HG02571 (cell line): ENCODE data around the gene C1orf50.
"Not testable (repeated sequence)": the region's sequence is repeated elsewhere in the genome, so short reads cannot be mapped to it uniquely, and the experiment has no call there.

Experiments
- ATAC-seq: cut with Tn5 transposase; IDR thresholded peaks from one replicate; pipeline ENCODE4 v1.9.1; 2021; ENCODE audit warnings: mild to moderate bottlenecking, moderate library complexity; ENCODE audit not compliant: unreplicated experiment

Gene C1orf50

DNA sequence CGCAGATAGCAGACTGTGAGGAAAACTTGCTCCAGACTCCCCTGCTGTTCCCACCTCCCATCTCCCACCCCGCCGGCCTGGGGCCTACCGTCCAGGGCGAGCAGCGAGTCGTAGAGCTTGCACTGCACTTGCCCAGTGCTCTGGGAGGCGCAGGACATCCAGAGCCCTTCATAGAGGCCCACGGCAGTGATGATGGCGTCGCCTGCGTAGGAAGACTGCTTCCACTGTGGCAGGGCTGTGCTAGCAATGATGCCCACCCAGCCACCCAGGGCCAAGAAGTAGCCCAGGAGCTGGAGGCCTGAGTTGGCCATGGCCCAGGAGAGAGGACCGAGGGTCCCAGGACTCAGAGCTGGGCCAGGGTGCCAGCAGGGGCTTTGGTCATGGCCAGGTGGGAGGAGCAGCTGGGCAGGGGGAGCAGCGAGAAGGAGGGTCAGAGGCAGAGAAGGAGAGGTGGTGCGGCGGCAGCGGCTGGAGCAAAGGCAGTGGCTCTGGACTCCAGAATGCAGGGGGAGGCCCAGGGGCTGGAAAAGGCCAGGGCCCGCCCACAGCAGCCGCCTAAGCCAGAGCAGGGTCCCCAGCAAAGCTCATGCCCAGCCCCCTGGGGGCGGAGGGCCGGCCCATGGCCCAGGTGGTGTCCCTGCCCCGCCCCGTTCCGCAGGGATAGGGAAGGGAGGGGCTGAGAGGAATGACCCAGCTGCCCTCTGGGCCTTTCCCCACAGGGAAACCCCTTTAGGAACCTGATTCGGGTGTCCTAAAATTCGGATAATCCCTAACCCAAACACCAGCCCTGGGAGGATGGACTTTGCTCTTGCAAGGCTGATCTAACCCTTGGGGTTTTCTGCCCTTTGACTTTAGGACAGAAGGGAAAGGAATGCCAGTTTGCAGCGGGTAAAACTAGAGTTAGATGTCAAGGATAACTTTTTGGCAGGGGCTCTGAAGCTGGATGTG lies 27.0 kb upstream of the C1orf50 start, which contains the start of gene CLDN19:
CLDN19 (minus strand) TSS at position 484 of the 948 bp plus-strand sequence; CDS start at position 311, 173 bp downstream.
- ATAC-seq, result no peak

DNA sequence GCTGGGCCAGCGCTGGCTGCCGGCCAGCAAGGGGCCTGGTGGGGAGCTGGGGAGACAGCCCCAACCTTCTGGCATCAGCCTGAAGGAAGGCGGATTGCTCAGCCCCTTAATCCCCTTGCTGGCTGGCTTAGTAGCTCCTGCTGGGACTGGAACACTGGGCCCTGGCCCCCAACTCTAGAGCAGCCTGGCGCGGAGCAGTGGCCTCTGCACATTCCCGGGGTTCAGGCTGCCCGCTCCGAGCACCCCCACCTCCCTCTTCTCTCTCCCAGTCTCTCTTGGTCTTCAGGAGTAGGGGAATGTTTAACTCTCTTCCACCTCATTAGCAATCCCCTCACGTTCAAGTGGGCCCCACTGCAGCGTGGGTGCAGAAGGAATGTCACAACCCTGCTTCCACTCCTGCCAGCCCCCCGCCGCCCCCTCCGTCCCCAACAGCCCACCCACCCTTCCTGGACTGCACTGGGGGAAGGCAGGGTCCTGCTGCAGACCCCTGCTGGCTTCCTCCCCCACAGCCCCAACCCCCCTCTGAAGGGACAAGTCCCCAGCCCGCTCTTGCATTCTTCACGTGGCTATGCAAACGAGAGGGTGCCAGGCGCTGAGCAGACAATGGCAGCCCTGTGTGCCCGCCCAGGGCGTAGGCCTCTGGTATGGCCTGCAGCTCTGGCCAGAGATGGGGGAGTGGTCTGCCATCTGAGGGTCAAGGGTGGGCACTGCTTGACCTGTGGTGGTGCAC lies 26.0 kb upstream of the C1orf50 start:
- ATAC-seq, result no peak

DNA sequence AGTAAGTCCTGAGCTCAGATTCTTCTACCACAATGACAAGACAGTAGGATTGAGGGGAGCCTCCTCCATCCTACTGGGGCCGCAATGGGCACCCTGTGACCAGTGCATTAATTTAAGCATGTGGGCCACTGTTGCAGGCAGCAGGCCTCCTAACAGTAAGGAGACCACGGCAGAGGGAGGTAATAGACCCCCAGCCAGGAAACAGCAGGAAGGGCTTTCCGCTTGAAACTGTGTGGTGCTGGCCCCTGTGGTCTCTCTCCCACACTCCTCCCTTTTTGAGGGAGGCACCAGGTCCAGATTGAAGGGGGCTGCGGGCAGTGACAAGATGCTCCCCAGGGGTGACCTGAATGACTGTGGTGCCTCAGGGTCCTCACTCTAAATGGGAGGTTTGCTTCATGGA lies 25.3 kb upstream of the C1orf50 start:
- ATAC-seq, result no peak

DNA sequence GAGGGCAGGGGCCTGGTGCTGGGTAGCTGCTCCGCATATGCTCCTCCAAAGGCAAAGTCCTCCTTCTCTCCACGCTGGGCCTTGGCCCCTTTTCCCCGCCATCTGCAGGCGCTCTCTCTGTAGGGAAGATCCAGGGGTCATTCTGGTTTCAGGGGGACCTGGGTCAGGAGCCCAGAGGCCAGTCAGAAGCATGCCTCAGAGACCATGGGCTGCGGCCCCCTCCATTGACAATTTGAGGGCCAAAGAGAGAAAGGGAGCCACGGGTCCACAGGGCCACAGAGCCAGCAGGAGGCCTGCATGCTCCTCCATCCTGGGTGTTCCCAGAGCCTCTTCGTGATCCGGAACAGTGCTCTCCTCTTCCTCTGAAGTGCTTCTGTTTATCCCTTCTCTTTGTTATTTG lies 24.9 kb upstream of the C1orf50 start:
- no peak for ATAC-seq

DNA sequence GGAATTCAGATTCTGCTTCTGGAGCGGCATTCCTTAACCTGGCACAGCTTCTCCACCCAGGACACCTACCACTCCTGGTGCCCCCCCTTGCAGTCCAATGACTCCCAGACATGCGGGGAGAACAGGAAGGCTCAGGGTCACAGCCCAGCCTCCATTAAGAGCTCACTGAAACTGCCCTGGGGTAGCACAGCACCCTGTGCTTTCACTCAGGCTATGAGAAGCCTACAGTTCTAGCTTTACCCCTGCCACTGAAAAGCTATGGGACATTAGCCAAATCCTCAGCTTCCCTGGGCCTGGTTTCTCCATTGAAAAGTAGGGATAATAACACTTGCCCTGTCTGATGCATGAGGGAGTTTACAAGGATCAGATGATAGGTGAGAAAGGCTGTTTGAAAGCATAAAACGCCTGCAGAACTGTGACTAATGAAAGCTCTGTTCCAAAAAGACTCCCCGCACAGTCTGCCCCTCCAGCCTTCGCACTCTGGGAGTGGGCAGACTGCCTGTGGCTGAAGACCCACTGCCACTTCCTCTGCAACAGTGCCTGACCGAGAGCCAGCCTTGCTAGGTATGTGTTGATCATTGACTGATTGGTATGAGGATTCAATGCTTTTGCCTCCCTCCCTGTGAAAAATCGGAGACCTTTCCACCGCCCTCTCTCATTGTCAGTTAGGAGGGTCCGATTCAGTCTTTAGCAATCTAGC lies 24.3 kb upstream of the C1orf50 start:
- no peak for ATAC-seq

DNA sequence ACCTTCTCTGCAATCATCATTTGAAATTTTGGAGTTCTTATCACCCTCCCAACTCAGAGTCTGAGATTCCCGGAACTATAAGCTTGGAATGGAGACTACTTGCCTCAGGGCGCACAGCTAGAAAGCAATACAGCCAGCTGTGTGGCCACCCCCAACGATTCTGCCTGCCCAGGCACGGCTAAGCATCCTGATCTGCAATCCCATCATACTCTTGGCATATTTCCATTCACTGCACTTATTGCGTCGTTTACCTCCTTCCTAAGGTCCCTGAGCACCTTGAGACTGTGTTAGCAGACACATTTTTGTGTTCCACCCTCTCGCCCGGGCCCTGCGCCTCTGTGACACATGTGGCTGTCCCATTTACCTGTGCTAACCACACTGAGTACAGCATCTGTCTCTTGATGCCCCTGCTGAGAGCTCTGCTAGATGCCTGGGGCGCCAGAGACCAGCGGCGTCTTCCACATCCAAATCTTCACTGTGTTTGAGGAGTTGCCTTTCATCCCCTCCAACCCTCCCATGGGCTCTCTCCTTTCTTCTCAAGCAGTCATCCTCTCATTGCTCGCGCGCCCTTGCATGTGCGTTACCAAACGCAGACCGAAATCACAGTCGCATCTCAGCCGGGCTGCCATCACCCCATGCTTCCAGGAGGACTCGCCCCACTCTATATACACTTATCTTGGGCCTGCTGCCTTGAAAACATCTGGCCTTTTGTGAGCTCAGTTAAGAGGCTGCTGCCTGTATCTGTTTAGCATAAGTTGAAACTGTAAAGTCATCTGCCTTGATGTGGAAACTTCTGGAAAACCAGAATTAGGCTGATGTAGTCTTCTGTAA lies 23.5 kb upstream of the C1orf50 start:
- no peak for ATAC-seq

DNA sequence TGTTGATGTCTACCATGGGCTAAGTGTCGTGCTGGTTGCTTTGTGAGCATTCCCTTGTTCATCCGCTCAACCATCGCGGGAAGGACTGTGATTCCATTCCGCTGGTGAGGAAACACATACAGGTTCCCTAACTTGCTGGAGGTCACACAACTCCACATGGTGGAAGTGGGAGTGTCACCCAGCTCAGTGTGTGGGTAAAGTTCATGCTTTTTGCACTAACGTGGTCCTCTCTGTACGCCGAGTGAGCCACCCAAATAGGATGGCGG lies 23.0 kb upstream of the C1orf50 start:
- no peak for ATAC-seq

DNA sequence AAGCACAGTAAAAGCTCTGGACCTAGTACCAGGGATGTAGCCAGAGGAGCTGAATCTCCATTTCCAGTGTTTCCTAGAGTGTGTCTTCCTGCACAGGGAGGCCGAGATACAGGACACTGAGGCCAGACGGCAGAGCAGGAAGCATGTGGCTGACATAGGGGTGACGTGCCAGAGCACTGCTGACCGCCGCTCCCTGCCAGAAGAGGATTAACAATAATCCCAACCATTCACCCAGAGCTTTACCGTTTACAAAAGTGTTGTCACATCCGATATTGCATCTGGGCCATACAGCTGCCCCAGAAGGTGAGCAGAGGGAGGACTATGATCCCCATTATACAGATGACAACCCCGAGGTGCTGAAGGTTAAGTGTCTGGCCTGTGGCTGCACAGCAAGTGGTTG lies 21.2 kb upstream of the C1orf50 start:
- no peak for ATAC-seq

DNA sequence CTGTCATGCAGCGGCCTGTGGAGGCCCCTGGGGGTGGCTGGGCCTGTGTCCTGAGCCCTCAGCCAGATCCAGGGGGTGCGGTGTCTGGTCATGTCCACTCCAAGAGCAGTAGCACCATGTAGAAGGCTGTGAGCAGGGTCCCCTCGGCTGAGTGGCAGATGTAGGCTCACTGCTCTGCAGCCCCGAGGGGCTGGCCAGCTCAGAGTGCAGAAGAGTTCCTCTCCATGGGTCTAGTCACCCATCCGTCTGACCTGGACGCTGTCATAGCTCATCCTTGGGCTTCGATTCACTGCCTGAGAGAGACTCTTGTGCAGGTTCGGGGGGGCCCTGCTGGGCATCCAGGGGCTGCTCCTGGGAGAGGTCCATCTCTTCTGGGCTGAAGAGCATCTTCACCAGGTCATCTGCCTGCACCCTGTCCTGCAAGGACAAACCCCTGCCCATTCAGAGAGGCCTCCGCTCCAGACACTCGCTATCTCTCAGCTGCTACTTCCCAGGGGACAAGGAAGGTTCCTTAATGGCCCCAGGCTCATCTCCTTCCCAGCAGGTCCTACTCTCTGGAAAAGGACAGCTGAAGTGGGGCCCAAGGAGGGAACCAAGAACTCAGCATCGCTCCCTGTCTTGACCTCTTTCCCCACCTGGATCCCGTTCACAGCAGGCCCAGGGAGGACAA lies 20.5 kb upstream of the C1orf50 start:
- no peak for ATAC-seq

DNA sequence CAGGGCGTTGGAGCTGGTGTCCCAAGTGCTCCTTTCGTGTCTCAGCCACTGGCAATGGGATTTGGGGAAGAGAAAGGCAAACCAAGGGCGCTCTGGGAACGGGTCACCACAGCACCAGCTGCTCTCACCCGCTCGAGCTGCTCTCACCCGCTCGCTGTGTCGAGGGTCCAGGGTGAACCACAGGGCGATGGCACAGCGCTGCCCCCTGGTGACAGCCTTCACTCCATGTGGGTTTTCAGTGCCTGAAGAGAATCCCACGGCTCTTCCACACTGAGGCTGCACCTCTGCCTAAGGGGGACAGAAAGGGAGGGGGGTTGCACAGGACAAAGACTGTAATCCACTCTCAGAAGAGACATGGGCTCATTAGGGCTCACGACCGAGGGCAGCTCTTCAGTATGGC lies 19.9 kb upstream of the C1orf50 start:
- no peak for ATAC-seq

DNA sequence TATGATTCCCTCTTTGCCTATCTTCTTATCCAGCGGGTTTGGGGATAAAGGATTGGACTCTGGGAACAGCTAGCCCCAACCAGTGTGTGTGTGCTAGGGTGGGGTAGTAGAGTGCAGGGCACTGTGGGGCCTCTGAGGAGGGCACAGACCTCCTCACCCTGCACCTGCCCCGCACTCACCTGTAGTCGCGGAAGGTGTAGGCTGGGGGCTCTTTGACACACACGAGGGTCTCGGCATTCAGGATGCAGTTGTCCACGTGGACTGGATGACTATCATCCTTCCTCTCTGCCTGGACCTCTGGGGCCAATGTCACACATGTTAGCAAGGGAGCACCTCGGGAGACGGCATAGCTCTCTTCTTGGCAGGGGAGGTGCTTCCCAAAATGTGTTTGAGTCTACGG lies 19.0 kb upstream of the C1orf50 start:
- no peak for ATAC-seq

DNA sequence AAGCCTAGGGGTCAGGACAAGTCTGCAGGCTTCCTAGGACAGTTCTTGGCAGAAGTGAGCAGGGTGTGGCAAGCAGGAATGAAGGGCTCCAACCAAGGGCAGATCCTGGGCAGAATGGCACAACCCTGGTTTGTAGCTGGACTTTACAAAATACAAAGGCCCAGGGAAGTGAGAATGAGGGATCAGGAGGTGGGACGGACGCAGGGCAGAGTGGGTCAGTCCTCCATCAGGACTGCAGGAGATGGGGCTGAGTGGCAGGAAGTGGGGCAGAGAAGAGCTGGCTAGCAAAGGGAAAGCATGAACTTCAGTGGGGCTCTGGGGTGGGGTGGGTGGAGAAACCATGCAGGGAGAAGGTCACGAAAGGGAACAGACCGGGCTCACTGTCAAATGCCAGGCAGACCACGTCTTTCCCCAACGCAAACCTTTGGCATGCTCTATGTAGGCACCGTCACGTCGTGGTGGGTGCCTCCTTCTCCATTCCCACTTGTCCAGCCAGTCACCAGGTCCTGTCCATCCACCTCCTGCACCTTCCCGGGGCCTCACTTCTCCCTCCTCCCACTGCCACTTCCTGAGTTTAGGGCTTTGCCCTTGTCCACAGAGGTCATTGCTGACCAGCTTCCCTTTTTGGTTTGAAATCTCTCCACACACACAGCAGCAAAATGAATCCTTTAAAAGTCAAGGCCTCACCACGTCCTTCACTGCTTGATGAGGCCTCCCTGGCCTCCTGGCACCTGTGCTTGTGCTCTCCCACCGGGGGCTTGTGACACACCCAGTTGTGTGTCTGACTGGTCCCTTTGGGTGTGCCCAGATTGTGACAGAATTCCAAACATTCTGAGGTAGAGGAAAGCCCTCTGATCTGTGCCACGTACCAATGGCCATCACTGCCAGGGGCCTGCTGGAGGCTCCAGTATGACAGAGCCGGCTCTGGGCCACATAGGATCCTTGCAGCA lies 18.3 kb upstream of the C1orf50 start:
- no peak for ATAC-seq

DNA sequence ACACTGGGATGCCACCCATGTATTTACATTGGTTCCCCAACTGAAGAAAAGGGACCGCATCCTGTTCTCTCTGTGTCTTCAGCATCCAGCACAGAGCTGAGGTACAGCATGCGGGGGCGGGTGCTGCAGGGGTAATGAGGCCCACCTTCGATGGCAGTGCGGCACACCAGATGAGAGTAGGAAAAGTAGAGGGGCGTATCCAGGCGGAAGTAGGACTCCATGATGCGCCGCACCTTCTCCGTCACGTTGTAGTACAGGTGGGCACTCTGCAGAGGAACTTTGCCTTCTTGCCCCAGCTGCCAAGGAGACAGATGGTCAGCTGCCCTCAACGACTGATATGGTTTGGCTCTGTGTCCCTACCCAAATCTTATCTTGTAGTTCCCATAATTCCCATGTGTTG lies 17.0 kb upstream of the C1orf50 start:
- no peak for ATAC-seq

DNA sequence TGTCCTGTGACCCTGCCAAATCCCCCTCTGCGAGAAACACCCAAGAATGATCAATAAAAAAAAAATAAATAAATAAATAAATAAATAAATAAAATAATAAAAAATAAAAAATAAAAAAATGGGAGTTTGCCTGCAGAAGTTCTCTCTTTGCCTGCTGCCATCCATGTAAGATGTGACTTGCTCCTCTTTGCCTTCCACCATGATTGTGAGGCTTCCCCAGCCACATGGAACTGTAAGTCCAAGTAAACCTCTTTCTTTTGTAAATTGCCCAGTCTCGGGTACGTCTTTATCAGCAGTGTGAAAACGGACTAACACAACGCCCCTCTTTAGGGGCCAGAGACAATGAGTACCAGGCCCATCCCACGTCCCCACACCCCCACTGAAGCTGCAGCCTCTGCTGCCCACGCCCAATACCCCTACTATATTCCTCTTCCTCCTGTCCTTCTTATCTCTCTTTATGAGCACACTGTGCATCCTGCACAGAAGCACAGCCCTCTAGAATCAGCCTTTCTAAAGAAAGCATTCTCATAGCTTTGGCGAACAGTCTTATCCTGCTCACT lies 15.5 kb upstream of the C1orf50 start:
- ATAC-seq, result not testable (repeated sequence)

DNA sequence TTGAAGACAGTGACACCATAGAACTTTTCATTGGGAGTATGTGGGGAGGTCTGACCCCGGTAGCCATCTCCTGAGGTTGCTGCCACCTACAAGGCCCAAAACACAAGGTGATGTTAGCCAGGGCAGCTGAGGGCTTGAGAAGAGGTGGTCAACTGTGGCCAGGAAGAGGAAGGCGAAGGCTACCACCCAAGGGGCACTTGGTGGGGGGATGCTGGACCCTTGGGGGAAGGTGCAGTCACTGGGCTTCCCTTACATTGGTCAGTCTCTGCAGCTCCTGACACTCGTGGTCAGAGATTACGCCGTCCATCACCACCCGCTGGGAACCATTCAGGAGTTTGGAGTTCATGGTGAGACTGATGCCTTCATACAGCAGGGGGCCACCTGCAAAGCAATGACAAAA lies 14.8 kb upstream of the C1orf50 start:
- ATAC-seq, result no peak

DNA sequence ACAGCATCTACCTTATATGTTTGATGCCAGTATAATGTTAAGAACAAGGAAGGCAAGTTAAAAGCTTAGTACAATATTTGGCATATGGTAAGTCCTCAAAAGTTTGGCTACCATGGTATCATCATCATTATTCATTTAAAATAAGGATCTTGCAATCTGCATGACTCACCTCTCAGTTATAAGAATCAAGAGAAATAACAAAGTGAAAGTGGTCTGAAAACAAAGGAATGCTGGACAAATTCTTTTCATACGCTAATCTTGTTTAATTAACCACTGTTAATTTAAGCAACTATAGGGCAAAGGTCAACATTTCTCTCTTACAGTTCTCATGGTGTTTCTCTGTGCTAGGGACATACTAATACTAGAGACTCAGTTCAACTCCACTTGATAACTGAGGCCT lies 14.0 kb upstream of the C1orf50 start:
- no peak for ATAC-seq

DNA sequence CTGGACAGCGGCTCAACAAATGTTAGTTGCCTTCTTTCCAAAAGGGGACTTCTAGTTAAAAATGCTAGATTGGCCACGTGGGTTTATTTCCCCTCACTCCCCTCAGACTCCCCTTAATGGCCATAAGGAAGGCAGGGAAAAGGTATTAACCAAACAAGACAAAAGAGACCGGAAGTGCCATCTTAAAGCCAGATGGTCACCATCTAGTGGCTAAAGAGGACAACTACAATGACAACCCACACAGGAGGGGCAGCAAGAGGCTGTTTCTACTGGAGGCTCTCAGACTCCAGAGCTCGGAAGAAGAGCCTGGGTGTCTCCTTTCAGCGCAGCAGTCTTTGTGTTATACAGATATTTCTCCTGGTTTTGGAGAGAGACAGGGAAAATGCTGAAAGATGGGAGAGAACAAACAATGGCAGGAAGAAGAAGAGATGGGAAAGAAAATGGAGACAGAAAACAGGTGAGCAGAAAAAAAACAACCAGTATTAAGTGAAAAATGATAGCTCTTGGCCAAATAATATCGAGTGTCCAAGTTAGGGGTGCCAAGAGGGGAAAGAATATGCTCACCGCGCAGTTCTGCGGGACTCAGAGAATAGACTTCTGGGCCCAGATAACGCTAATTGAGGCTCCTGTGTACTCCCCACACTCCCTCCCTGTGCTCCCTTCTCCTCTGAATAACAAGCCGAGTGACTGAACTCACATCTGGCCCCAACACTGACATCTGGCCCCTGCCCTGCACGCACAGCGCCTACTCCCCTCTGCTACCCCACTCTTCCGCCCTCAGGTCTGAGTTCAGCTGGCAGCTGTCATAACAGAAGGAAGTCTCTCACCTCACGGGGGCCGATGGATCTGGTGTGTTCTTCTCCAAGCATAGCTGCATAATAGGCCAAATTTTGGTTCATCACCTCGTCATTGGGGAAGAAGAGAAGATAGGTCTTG lies 9.8 kb upstream of the C1orf50 start:
- ATAC-seq, result no peak

DNA sequence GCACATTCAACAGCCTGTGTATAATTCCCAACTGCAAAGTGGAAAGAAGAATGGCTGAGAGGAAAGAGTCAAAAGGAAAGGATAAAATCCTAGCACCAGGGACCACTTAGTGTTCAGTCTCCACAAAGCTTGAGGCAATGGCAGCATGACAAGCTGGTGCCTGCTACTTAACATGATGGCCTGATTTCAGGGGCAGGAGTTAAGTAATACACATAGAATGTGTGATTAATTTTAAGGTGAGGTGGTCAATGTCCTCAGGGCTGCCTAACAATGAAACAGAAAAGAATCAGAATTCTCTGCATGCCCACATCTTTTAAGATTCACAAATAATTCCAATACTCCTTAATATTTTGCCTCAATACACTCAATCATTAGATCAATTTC lies 9.2 kb upstream of the C1orf50 start:
- no peak for ATAC-seq
